HepG2 (cell line): ENCODE data around the gene APOA1. TPM values are rescaled to one million over a fixed set of nuclear protein-coding genes. Genes with fewer than 3 reads are reported as not detected.

Experiments used
- BORCS8-MEF2B ChIP-seq: sonication (generic); formaldehyde crosslinking; IDR thresholded peaks from 2 replicates; pipeline ENCODE4 v1.8.0; 2022; ENCODE audit warnings: mild to moderate bottlenecking, missing genetic modification reagents
- CC2D1A ChIP-seq: sonication (generic); formaldehyde crosslinking; IDR thresholded peaks from 2 replicates; pipeline ENCODE4 v1.8.1; 2023; ENCODE audit warnings: mild to moderate bottlenecking, missing genetic modification reagents
- GABPA ChIP-seq, 2 experiments: IDR thresholded peaks; 2 replicates each; pipeline ENCODE4 v1.6.1; 2011 to 2016; ENCODE audit warnings: low read depth in 2 of 2, low read length in 1 of 2, missing biosample characterization in 1 of 2, missing genetic modification characterization in 1 of 2
- GMEB2 ChIP-seq: IDR thresholded peaks from 2 replicates; pipeline ENCODE4 v1.6.1; 2016; ENCODE audit warnings: missing biosample characterization, missing genetic modification reagents, low read depth
- HDAC6 ChIP-seq: fragments of 200-600 bp; sonication (generic); IDR thresholded peaks from 2 replicates; pipeline ENCODE4 v1.7.0; 2017; ENCODE audit warnings: mild to moderate bottlenecking, antibody characterized with exemption, low read length, low read depth
- MTERF4 ChIP-seq: sonication (generic); formaldehyde crosslinking; IDR thresholded peaks from 2 replicates; pipeline ENCODE4 v1.8.0; 2023; ENCODE audit warnings: mild to moderate bottlenecking, missing genetic modification reagents
- NBN ChIP-seq: fragments of 450-650 bp; conservative IDR thresholded peaks from 2 replicates; pipeline ENCODE4 v1.6.1; 2017
- PHB2 ChIP-seq: fragments of 450-650 bp; IDR thresholded peaks from 2 replicates; pipeline ENCODE4 v1.6.1; 2018; ENCODE audit not compliant: partially characterized antibody
- SOX5 ChIP-seq: IDR thresholded peaks from 2 replicates; pipeline ENCODE4 v1.6.1; 2016; ENCODE audit warnings: borderline replicate concordance
- ZC3H4 ChIP-seq: sonication (generic); formaldehyde crosslinking; IDR thresholded peaks from 2 replicates; pipeline ENCODE4 v1.4.0; 2020; ENCODE audit warnings: missing genetic modification reagents, borderline replicate concordance
- ZNF275 ChIP-seq: sonication (generic); formaldehyde crosslinking; IDR thresholded peaks from 2 replicates; pipeline ENCODE4 v1.8.0; 2022; ENCODE audit warnings: missing genetic modification reagents, mild to moderate bottlenecking, inconsistent platforms, borderline replicate concordance
- ZNF709 ChIP-seq: sonication (generic); formaldehyde crosslinking; IDR thresholded peaks from 2 replicates; pipeline ENCODE4 v1.5.0; 2020; ENCODE audit warnings: mild to moderate bottlenecking, missing genetic modification reagents
- ZNF83 ChIP-seq: sonication (generic); formaldehyde crosslinking; IDR thresholded peaks from 2 replicates; pipeline ENCODE4 v1.4.0; 2020; ENCODE audit warnings: missing genetic modification reagents, mild to moderate bottlenecking, borderline replicate concordance
- polyA plus RNA-seq, 8 experiments: library from polyadenylated mRNA; depleted of rRNA in 3 of 8; stranded (reverse) in 7 of 8; unstranded in 1 of 8; fragments of >200 nt; fragmentation: Illumina TruSeq in 4 of 8; extraction: Trizol in 4 of 8; gene quantifications; 2 replicates each; pipeline versions ENCODE4 v1.2.1 to v1.2.3, GENCODE V29; 2011 to 2016; ENCODE audit warnings: low read depth in 4 of 8, missing spikeins in 1 of 8, mixed read lengths in 1 of 8; ENCODE audit not compliant: insufficient read depth in 1 of 8
- total RNA-seq, 5 experiments: library from RNA; depleted of rRNA; stranded (reverse); fragments of >200 nt; fragmentation: Illumina TruSeq; extraction: Trizol; gene quantifications; 2 replicates each; pipeline ENCODE4 v1.2.3, GENCODE V29; 2016; ENCODE audit warnings: low read depth in 1 of 5
- TF ChIP-seq, protein P1 (sequence below): sonication (generic); formaldehyde crosslinking; IDR thresholded peaks from 2 replicates; pipeline ENCODE4 v1.4.0; 2020; ENCODE audit warnings: mild to moderate bottlenecking, missing genetic modification reagents, borderline replicate concordance
- TF ChIP-seq, protein P2 (sequence below): sonication (generic); formaldehyde crosslinking; IDR thresholded peaks from 2 replicates; pipeline ENCODE4 v1.4.0; 2020; ENCODE audit warnings: missing genetic modification reagents

APOA1 gene
- total and polyA plus RNA-seq, 2 of the 13 experiments (the other 11 are each of a cell fraction or from before 2014, with no cell fraction given), result 1,973 to 5,485 TPM

- TF ChIP-seq, protein P1, sequence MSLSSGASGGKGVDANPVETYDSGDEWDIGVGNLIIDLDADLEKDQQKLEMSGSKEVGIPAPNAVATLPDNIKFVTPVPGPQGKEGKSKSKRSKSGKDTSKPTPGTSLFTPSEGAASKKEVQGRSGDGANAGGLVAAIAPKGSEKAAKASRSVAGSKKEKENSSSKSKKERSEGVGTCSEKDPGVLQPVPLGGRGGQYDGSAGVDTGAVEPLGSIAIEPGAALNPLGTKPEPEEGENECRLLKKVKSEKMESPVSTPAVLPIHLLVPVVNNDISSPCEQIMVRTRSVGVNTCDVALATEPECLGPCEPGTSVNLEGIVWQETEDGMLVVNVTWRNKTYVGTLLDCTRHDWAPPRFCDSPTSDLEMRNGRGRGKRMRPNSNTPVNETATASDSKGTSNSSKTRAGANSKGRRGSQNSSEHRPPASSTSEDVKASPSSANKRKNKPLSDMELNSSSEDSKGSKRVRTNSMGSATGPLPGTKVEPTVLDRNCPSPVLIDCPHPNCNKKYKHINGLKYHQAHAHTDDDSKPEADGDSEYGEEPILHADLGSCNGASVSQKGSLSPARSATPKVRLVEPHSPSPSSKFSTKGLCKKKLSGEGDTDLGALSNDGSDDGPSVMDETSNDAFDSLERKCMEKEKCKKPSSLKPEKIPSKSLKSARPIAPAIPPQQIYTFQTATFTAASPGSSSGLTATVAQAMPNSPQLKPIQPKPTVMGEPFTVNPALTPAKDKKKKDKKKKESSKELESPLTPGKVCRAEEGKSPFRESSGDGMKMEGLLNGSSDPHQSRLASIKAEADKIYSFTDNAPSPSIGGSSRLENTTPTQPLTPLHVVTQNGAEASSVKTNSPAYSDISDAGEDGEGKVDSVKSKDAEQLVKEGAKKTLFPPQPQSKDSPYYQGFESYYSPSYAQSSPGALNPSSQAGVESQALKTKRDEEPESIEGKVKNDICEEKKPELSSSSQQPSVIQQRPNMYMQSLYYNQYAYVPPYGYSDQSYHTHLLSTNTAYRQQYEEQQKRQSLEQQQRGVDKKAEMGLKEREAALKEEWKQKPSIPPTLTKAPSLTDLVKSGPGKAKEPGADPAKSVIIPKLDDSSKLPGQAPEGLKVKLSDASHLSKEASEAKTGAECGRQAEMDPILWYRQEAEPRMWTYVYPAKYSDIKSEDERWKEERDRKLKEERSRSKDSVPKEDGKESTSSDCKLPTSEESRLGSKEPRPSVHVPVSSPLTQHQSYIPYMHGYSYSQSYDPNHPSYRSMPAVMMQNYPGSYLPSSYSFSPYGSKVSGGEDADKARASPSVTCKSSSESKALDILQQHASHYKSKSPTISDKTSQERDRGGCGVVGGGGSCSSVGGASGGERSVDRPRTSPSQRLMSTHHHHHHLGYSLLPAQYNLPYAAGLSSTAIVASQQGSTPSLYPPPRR (CRISPR knock-in tag), result peak; percentile 36; the same call in 1 of the 2 replicates
- TF ChIP-seq NBN, result no peak
- no peak for TF ChIP-seq MTERF4 (CRISPR knock-in tag)
- TF ChIP-seq ZNF709 (CRISPR knock-in tag), result no peak
- TF ChIP-seq ZNF83, result no peak
- TF ChIP-seq GMEB2 (CRISPR knock-in tag), result no peak
- TF ChIP-seq SOX5 (CRISPR knock-in tag), result no peak
- no peak for TF ChIP-seq CC2D1A
- TF ChIP-seq ZNF275 (CRISPR knock-in tag), result no peak
- TF ChIP-seq PHB2, result no peak
- no peak for TF ChIP-seq GABPA (IDR thresholded peaks at IDR 0.05; ENCODE audit: low read depth, low read length)
- peak; percentile 47 for TF ChIP-seq GABPA (CRISPR knock-in tag; IDR thresholded peaks at IDR 0.05; ENCODE audit: low read depth)
- TF ChIP-seq, protein P2, sequence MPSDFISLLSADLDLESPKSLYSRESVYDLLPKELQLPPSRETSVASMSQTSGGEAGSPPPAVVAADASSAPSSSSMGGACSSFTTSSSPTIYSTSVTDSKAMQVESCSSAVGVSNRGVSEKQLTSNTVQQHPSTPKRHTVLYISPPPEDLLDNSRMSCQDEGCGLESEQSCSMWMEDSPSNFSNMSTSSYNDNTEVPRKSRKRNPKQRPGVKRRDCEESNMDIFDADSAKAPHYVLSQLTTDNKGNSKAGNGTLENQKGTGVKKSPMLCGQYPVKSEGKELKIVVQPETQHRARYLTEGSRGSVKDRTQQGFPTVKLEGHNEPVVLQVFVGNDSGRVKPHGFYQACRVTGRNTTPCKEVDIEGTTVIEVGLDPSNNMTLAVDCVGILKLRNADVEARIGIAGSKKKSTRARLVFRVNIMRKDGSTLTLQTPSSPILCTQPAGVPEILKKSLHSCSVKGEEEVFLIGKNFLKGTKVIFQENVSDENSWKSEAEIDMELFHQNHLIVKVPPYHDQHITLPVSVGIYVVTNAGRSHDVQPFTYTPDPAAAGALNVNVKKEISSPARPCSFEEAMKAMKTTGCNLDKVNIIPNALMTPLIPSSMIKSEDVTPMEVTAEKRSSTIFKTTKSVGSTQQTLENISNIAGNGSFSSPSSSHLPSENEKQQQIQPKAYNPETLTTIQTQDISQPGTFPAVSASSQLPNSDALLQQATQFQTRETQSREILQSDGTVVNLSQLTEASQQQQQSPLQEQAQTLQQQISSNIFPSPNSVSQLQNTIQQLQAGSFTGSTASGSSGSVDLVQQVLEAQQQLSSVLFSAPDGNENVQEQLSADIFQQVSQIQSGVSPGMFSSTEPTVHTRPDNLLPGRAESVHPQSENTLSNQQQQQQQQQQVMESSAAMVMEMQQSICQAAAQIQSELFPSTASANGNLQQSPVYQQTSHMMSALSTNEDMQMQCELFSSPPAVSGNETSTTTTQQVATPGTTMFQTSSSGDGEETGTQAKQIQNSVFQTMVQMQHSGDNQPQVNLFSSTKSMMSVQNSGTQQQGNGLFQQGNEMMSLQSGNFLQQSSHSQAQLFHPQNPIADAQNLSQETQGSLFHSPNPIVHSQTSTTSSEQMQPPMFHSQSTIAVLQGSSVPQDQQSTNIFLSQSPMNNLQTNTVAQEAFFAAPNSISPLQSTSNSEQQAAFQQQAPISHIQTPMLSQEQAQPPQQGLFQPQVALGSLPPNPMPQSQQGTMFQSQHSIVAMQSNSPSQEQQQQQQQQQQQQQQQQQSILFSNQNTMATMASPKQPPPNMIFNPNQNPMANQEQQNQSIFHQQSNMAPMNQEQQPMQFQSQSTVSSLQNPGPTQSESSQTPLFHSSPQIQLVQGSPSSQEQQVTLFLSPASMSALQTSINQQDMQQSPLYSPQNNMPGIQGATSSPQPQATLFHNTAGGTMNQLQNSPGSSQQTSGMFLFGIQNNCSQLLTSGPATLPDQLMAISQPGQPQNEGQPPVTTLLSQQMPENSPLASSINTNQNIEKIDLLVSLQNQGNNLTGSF (CRISPR knock-in tag), result no peak
- no peak for TF ChIP-seq ZC3H4 (CRISPR knock-in tag)
- no peak for TF ChIP-seq BORCS8-MEF2B
- TF ChIP-seq HDAC6, result no peak
Measured at GRCh38 chr11:116813781-116814471, 23.5 kb downstream of the APOA1 start (continued).
